HT1080 (cell line): Measurements from ENCODE around the gene CUX1. TPM values are rescaled to one million over a fixed set of nuclear protein-coding genes. Genes with fewer than 3 reads are reported as not detected.

Experiments used
- DNase-seq: peaks from one replicate; pipeline ENCODE4 v3.0.0-alpha.2; 2015; ENCODE audit warnings: low read depth
- total RNA-seq: library from RNA; depleted of rRNA; stranded (reverse); fragments of >200 nt; shearing (Covaris generic); gene quantifications from 2 replicates; pipeline ENCODE4 v1.2.3, GENCODE V29; 2014

The CUX1 gene
- total RNA-seq, 1 experiment from 2014 or later: 21.2 TPM

- DNase-seq: no peak
Measured at GRCh38 chr7:102258749-102259107, 441.3 kb downstream of the CUX1 start.

GRCh38 chr7:102260856-102261255, 443.4 kb downstream of the CUX1 start:
- peak; percentile 21 for DNase-seq

GRCh38 chr7:102261451-102261850, 444.0 kb downstream of the CUX1 start:
- DNase-seq: no peak

GRCh38 chr7:102262546-102262945, 445.1 kb downstream of the CUX1 start:
- no peak for DNase-seq

GRCh38 chr7:102264367-102264891, 447.0 kb downstream of the CUX1 start:
- DNase-seq: no peak

GRCh38 chr7:102266541-102266940, 449.1 kb downstream of the CUX1 start:
- no peak for DNase-seq

GRCh38 chr7:102268635-102269034, 451.2 kb downstream of the CUX1 start:
- no peak for DNase-seq

GRCh38 chr7:102270178-102270887, 452.9 kb downstream of the CUX1 start:
- no peak for DNase-seq

- no peak for DNase-seq
Measured at GRCh38 chr7:102271158-102271798, 453.9 kb downstream of the CUX1 start.

GRCh38 chr7:102272075-102272916, 454.9 kb downstream of the CUX1 start:
- DNase-seq: peak; percentile 60

GRCh38 chr7:102272917-102273748, 455.7 kb downstream of the CUX1 start:
- no peak for DNase-seq

GRCh38 chr7:102273749-102274712, 456.6 kb downstream of the CUX1 start:
- peak; percentile 77 for DNase-seq

GRCh38 chr7:102275123-102275703, 457.8 kb downstream of the CUX1 start:
- DNase-seq: no peak

- DNase-seq: no peak
Measured at GRCh38 chr7:102277901-102278300, 460.5 kb downstream of the CUX1 start.

- peak; percentile 47 for DNase-seq
Measured at GRCh38 chr7:102279537-102280400, 462.3 kb downstream of the CUX1 start.

GRCh38 chr7:102280521-102280920, 463.1 kb downstream of the CUX1 start:
- no peak for DNase-seq

GRCh38 chr7:102281785-102282184, 464.4 kb downstream of the CUX1 start:
- no peak for DNase-seq
